Gastrocnemius medialis (tissue), 4 donors: Measurements from ENCODE around the gene FYB1. TPM values are rescaled to one million over a fixed set of nuclear protein-coding genes. Genes with fewer than 3 reads are reported as not detected.
A peak's percentile ranks its signal among the peaks of the same experiment; 100 is the strongest.

Source experiments
- ATAC-seq, 2 donors: fragments of 150-250 bp; one replicate each; pipeline ENCODE4 v1.9.1; 2016
- DNase-seq, 2 donors: peaks; one replicate each; pipeline ENCODE4 v3.0.0-alpha.2; 2019
- H3K27ac ChIP-seq, 4 donors: fragments of 200-600 bp; sonication (generic); 1 replicate in 1 of 4; 2 replicates in 3 of 4; pipeline ENCODE4 v1.5.1; 2016 to 2018; ENCODE audit warnings: mild to moderate bottlenecking in 2 of 4, moderate library complexity in 1 of 4
- H3K27me3 ChIP-seq, 3 donors: fragments of 200-600 bp; sonication (generic) in 2 of 3; 1 replicate in 1 of 3; 2 replicates in 2 of 3; pipeline versions ENCODE4 v1.5.1 to v1.6.0; 2016 to 2019; ENCODE audit warnings: mild to moderate bottlenecking in 1 of 3, moderate library complexity in 1 of 3
- H3K36me3 ChIP-seq, 2 donors: fragments of 200-600 bp; sonication (generic) in 1 of 2; one replicate each; pipeline ENCODE4 v1.5.1; 2017 to 2018
- H3K4me1 ChIP-seq, 2 donors: fragments of 200-600 bp; sonication (generic) in 1 of 2; one replicate each; pipeline ENCODE4 v1.5.1; 2016 to 2017; ENCODE audit warnings: mild to moderate bottlenecking in 2 of 2
- H3K4me3 ChIP-seq, 4 donors: fragments of 200-600 bp; sonication (generic) in 3 of 4; 1 replicate in 1 of 4; 2 replicates in 3 of 4; pipeline ENCODE4 v1.5.1; 2016 to 2019; ENCODE audit warnings: mild to moderate bottlenecking in 2 of 4
- H3K9me3 ChIP-seq, 3 donors: fragments of 200-600 bp; sonication (generic) in 2 of 3; 1 replicate in 1 of 3; 2 replicates in 2 of 3; pipeline ENCODE4 v1.5.1; 2016 to 2019
- CTCF ChIP-seq, 5 experiments: fragments of 450-650 bp in 3 of 5; fragments of 200-600 bp in 2 of 5; sonication (generic) in 2 of 5; IDR thresholded peaks in 4 of 5; conservative IDR thresholded peaks in 1 of 5; 1 replicate in 4 of 5; 2 replicates in 1 of 5; pipeline ENCODE4 v1.5.1; 2016 to 2019; ENCODE audit warnings: antibody characterized with exemption in 5 of 5, mild to moderate bottlenecking in 3 of 5, moderate library complexity in 3 of 5
- POLR2A ChIP-seq, 2 donors: fragments of 450-650 bp; IDR thresholded peaks; one replicate each; pipeline ENCODE4 v1.6.1; 2017; ENCODE audit warnings: antibody characterized with exemption in 2 of 2, mild to moderate bottlenecking in 2 of 2, moderate library complexity in 2 of 2
- in situ Hi-C, 4 donors: fragments of 200-750 bp; cut with MboI; loops; one replicate each; pipeline versions ENCODE4 v1.15.0 to v1.8.0; 2017; ENCODE audit warnings: low sequenced_read_pairs in 4 of 4
- intact Hi-C: fragments of 100-400 bp; cut with DNase I; formaldehyde crosslinking; loops from one replicate; pipeline ENCODE4 v1.15.1; 2023; ENCODE audit warnings: low total_unique reads
- total RNA-seq, 4 donors: library from RNA; depleted of rRNA; stranded (reverse); fragments of >200 nt; gene quantifications; one replicate each; pipeline versions ENCODE4 v1.1.0 to v1.2.3, GENCODE V29; 2016

Gene FYB1
- total RNA-seq, 4 donors from 2014 or later, result 1.1 to 5.6 (median 2.6) TPM

DNA sequence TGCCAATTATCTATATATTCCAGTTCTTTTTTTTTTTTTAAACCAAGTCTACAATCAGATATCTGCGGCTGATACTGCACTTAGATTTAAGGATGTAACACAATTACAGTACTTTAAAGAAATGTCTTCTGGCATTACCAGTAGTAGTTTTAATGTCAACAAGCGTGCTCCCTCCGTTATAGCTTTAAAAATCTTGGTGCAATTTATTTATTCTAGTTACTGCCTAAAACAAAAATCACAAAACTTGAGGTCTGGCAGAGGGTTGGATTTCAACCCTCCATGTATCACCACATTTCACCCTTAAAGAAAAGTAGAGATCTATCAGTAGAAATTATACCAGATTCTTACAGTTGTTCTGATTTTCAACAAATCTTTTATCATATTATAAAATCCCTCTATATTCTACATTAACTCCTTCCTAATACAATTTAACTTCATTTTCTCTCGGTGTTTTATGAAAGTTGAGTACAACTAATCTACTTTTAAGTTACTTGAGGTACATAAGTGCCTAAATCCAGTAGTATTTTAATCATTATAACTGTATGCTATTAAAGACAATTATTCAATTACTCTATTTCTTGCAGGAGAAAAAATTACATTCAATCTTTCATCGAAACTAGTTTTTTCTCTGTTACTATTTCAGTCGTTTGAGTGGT is 143.1 kb downstream of the FYB1 start:
- H3K9me3 ChIP-seq, result no peaks in the 10 kb centered on the region
- no peaks in the 10 kb centered on the region for H3K36me3 ChIP-seq
- TF ChIP-seq CTCF (IDR thresholded peaks at IDR 0.05 in 4 of 5, conservative IDR thresholded peaks at IDR 0.05 in 1 of 5), result no peak
- TF ChIP-seq POLR2A (IDR thresholded peaks at IDR 0.05), result no peak
- H3K4me3 ChIP-seq, result peak overlapping the region in 1 of 4 donors; percentile 4
- intact Hi-C loops (loop anchor here (10.0 kb wide), 1 partner anchor 521 kb away; the partner anchor contains the start of gene LIFR), in situ Hi-C loops (loop anchor here in 1 of 4 donors (5.0 kb wide), 1 partner anchor 69 kb away; no protein-coding TSS in a partner anchor)
- H3K4me1 ChIP-seq, result peaks cover 29 to 33% of the 10 kb centered on the region in 2 donors
- DNase-seq, result no peak
- no peaks in the 10 kb centered on the region for H3K27me3 ChIP-seq
- peak overlapping the region; percentile 98 to 100 (median 99) for H3K27ac ChIP-seq
- no peak for ATAC-seq

- in situ Hi-C loops, result no loop called here
- ATAC-seq, result peak; percentile 84 to 86
These were observed 145.1 kb downstream of the FYB1 start, which contains the start of gene RICTOR for GRCh38 chr5:39074017-39074814. Gene RICTOR (minus strand): TSS chr5:39074399. CDS start chr5:39074377, 22 bp downstream.

GRCh38 chr5:39073767-39074016 is 145.7 kb downstream of the FYB1 start:
- in situ Hi-C loops, result no loop called here
- peak; percentile 68 to 69 for ATAC-seq

More at GRCh38 chr5:39074017-39074814, 145.1 kb downstream of the FYB1 start, which contains the start of gene RICTOR:
- Histone ChIP-seq H3K9me3 (no peaks in the 10 kb centered on the region), H3K27ac (peak within 1 kb of the TSS; percentile 98 to 100 (median 99)), H3K27me3 (no peaks in the 10 kb centered on the region), H3K4me1 (peaks cover 41 to 45% of the 10 kb centered on the region in 2 donors), H3K4me3 (peak within 1 kb of the TSS; percentile 89 to 95 (median 94)), H3K36me3 (no peaks in the 10 kb centered on the region)
- peak; percentile 81 to 85 for DNase-seq
- intact Hi-C loops, result loop anchor here (5.0 to 10.0 kb wide), 2 partner anchors 519 to 607 kb away; partner anchors contain the start of gene LIFR
- peak; percentile 71 to 87 for TF ChIP-seq POLR2A (IDR thresholded peaks at IDR 0.05)
- TF ChIP-seq CTCF (IDR thresholded peaks at IDR 0.05 in 4 of 5, conservative IDR thresholded peaks at IDR 0.05 in 1 of 5), result no peak

More at GRCh38 chr5:39073767-39074016, 145.7 kb downstream of the FYB1 start:
- Histone ChIP-seq H3K27me3 (no peaks in the 10 kb centered on the region), H3K36me3 (no peaks in the 10 kb centered on the region), H3K4me1 (peaks cover 46 to 48% of the 10 kb centered on the region in 2 donors), H3K9me3 (no peaks in the 10 kb centered on the region), H3K27ac (peak overlapping the region; percentile 98 to 100 (median 99)), H3K4me3 (peak overlapping the region; percentile 89 to 95 (median 94))
- DNase-seq, result peak in 1 of 2 donors; percentile 47
- intact Hi-C loops, result loop anchor here (5.0 to 10.0 kb wide), 2 partner anchors 519 to 606 kb away; partner anchors contain the start of gene LIFR
- TF ChIP-seq POLR2A (IDR thresholded peaks at IDR 0.05), result peak in 1 of 2 donors; percentile 37
- TF ChIP-seq CTCF (IDR thresholded peaks at IDR 0.05 in 4 of 5, conservative IDR thresholded peaks at IDR 0.05 in 1 of 5), result no peak
